ENCODE results near the gene CCDC149. TPM values are rescaled to one million over a fixed set of nuclear protein-coding genes. Genes with fewer than 3 reads are reported as not detected.

CCDC149 gene
- total and polyA plus RNA-seq, 2 donors (not counting 3 experiments of a cell fraction or from before 2014, with no cell fraction given): 7.8 to 11.3 TPM

GRCh38 chr4:24846716-24847115 is 66.1 kb downstream of the CCDC149 start:
- no peaks in the 10 kb centered on the region for H3K9me3 ChIP-seq (replicated peaks; ENCODE audit: control insufficient read depth, insufficient read depth, low read length)
- H3K79me2 ChIP-seq (ENCODE audit: control insufficient read depth, insufficient read depth, low read length): no peaks in the 10 kb centered on the region
- H3K27ac ChIP-seq (ENCODE audit: insufficient read depth, low read depth, low read length): no peak overlapping the region
- BruUV-seq (replicated peaks): no TSS peak
- CTCF ChIA-PET: no interaction called here
- FAIRE-seq (no peak), DNase-seq (ENCODE audit: low read depth, low spot score) (no peak)
- no peak overlapping the region for H3K4me2 ChIP-seq (ENCODE audit: insufficient read depth, low read length)
- H2AFZ ChIP-seq (ENCODE audit: low read depth, low read length): no peak overlapping the region
- intact Hi-C loops (cut with micrococcal nuclease) (no loop called here), dilution Hi-C loops (cut with MboI; ENCODE audit: extremely low pct_ligation_motif_present, low sequenced_read_pairs) (no loop called here)
- POLR2A ChIA-PET: no interaction called here
- no peak overlapping the region for H3K4me3 ChIP-seq (replicated peaks in 1 of 3; ENCODE audit: insufficient read depth in 1 of 3, low read depth in 1 of 3, low read length in 3 of 3)
- H3K9ac ChIP-seq (replicated peaks; ENCODE audit: extremely low read depth, insufficient read depth, low read length): no peak overlapping the region
- no peaks in the 10 kb centered on the region for H4K20me1 ChIP-seq (replicated peaks; ENCODE audit: control insufficient read depth, extremely low read depth, insufficient read depth, low read length)
- no peaks in the 10 kb centered on the region for H3K36me3 ChIP-seq (ENCODE audit: control insufficient read depth in 2 of 2, extremely low read depth in 1 of 2, insufficient read depth in 2 of 2, low read length in 2 of 2)
- peaks cover 27% of the 10 kb centered on the region for H3K4me1 ChIP-seq (ENCODE audit: control insufficient read depth, extremely low read depth, insufficient read depth, low read length)
- no peaks in the 10 kb centered on the region for H3K27me3 ChIP-seq (ENCODE audit: control insufficient read depth in 2 of 2, insufficient read depth in 2 of 2, low read length in 2 of 2)
- no peaks in the 10 kb centered on the region for H3K9me1 ChIP-seq (replicated peaks; ENCODE audit: control insufficient read depth, extremely low read depth, insufficient read depth, low read length)
- no peak for TF ChIP-seq EZH2 (IDR thresholded peaks at IDR 0.05; ENCODE audit: borderline replicate concordance, low read depth, low read length, severe bottlenecking)
- no peak for TF ChIP-seq GATA2 (IDR thresholded peaks at IDR 0.05; ENCODE audit: insufficient read depth, insufficient read length, low read depth, low read length)
- no peak for TF ChIP-seq POLR2A (IDR thresholded peaks at IDR 0.05; ENCODE audit: low read depth, low read length)
- TF ChIP-seq JUN (IDR thresholded peaks at IDR 0.05; ENCODE audit: borderline replicate concordance, insufficient read depth, insufficient read length, low read depth): no peak
- TF ChIP-seq CTCF (IDR thresholded peaks at IDR 0.05; ENCODE audit: extremely low read depth in 1 of 2, insufficient read depth in 1 of 2, low read depth in 1 of 2, low read length in 2 of 2): no peak
- no peak for TF ChIP-seq POLR2AphosphoS5 (IDR thresholded peaks at IDR 0.05; ENCODE audit: insufficient read depth, low read depth, low read length)
- no peak for TF ChIP-seq MYC (IDR thresholded peaks at IDR 0.05; ENCODE audit: low read depth, low read length)
- no peak for TF ChIP-seq FOS (IDR thresholded peaks at IDR 0.05; ENCODE audit: borderline replicate concordance, insufficient read depth, low read length)
- TF ChIP-seq, protein P1, sequence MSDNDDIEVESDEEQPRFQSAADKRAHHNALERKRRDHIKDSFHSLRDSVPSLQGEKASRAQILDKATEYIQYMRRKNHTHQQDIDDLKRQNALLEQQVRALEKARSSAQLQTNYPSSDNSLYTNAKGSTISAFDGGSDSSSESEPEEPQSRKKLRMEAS (IDR thresholded peaks at IDR 0.05; ENCODE audit: insufficient read depth, insufficient read length): no peak

Measured in endothelial cell of umbilical vein (primary cell).